T-helper 17 cell (primary cell): ENCODE measurements around the gene CCDC12. TPM values are rescaled to one million over a fixed set of nuclear protein-coding genes. Genes with fewer than 3 reads are reported as not detected.

Experiments used
- ATAC-seq: fragments of 150-1000 bp; cut with Tn5 transposase; 2 replicates; pipeline ENCODE4 v1.10.0; 2021; ENCODE audit warnings: mild to moderate bottlenecking, moderate library complexity
- DNase-seq, 3 donors: peaks; one replicate each; pipeline versions ENCODE4 v3.0.0 to v3.0.0-alpha.2; 2020 to 2021
- H3K9me3 ChIP-seq: one replicate; pipeline ENCODE4 v1.7.0; 2013; ENCODE audit warnings: low read length, mild to moderate bottlenecking; ENCODE audit not compliant: control insufficient read depth, poor library complexity, severe bottlenecking
- H3K27ac Mint-ChIP-seq: one replicate; pipeline ENCODE4 v1.8.0; 2022; ENCODE audit warnings: mild to moderate bottlenecking, moderate library complexity, mixed read lengths
- H3K27me3 Mint-ChIP-seq: one replicate; pipeline ENCODE4 v1.8.0; 2022; ENCODE audit warnings: mixed read lengths
- H3K36me3 Mint-ChIP-seq: one replicate; pipeline ENCODE4 v1.8.0; 2022; ENCODE audit warnings: low read depth, mixed read lengths
- H3K4me1 Mint-ChIP-seq: one replicate; pipeline ENCODE4 v1.8.0; 2022; ENCODE audit warnings: mild to moderate bottlenecking, mixed read lengths
- H3K4me3 Mint-ChIP-seq: one replicate; pipeline ENCODE4 v1.8.0; 2022; ENCODE audit warnings: mild to moderate bottlenecking, moderate library complexity, mixed read lengths
- total RNA-seq, 4 donors: library from RNA in 2 of 4; stranded (reverse) in 2 of 4; gene quantifications; one replicate each; pipeline ENCODE4 v1.2.3 and lab custom pipeline; 2022 to 2026

Gene CCDC12
- total RNA-seq, 2 donors from 2014 or later, result 67.6 to 75.8 TPM

- peaks cover 22% of the 10 kb centered on the region for H3K4me1 Mint-ChIP-seq
- H3K4me3 Mint-ChIP-seq, result no peak overlapping the region
- ATAC-seq (no peak), DNase-seq (no peak)
- H3K27me3 Mint-ChIP-seq, result no peaks in the 10 kb centered on the region
- H3K36me3 Mint-ChIP-seq, result peaks cover 3% of the 10 kb centered on the region
- peak overlapping the region; percentile 80 for H3K27ac Mint-ChIP-seq
- no peaks in the 10 kb centered on the region for H3K9me3 ChIP-seq
Observed at GRCh38 chr3:46997453-46998091, 21.0 kb upstream of the CCDC12 start.

GRCh38 chr3:46996689-46997452, 20.3 kb upstream of the CCDC12 start:
- DNase-seq, result no peak
- H3K4me3 Mint-ChIP-seq, result peak overlapping the region; percentile 43
- no peaks in the 10 kb centered on the region for H3K9me3 ChIP-seq
- H3K36me3 Mint-ChIP-seq, result peaks cover 2% of the 10 kb centered on the region
- H3K27ac Mint-ChIP-seq, result peak overlapping the region; percentile 80
- no peaks in the 10 kb centered on the region for H3K27me3 Mint-ChIP-seq
- ATAC-seq, result no peak
- peaks cover 28% of the 10 kb centered on the region for H3K4me1 Mint-ChIP-seq

- H3K36me3 Mint-ChIP-seq, result peaks cover 2% of the 10 kb centered on the region
- no peaks in the 10 kb centered on the region for H3K9me3 ChIP-seq
- no peak overlapping the region for H3K4me3 Mint-ChIP-seq
- H3K4me1 Mint-ChIP-seq, result peaks cover 31% of the 10 kb centered on the region
- ATAC-seq, result no peak
- H3K27me3 Mint-ChIP-seq, result no peaks in the 10 kb centered on the region
- no peak for DNase-seq
- peak overlapping the region; percentile 14 for H3K27ac Mint-ChIP-seq
Observed at GRCh38 chr3:46995901-46996562, 19.5 kb upstream of the CCDC12 start.

- H3K27ac Mint-ChIP-seq, result no peak overlapping the region
- no peak for DNase-seq
- H3K36me3 Mint-ChIP-seq, result peaks cover 3% of the 10 kb centered on the region
Observed at GRCh38 chr3:46994801-46995731, 18.5 kb upstream of the CCDC12 start.

GRCh38 chr3:46993986-46994385, 17.4 kb upstream of the CCDC12 start:
- Mint-ChIP-seq H3K27ac (no peak overlapping the region), H3K4me1 (peaks cover 49% of the 10 kb centered on the region), H3K36me3 (peaks cover 5% of the 10 kb centered on the region), H3K4me3 (no peak overlapping the region), H3K27me3 (no peaks in the 10 kb centered on the region)
- DNase-seq, result no peak
- ATAC-seq, result no peak
- H3K9me3 ChIP-seq, result no peaks in the 10 kb centered on the region

More at GRCh38 chr3:46994801-46995731, 18.5 kb upstream of the CCDC12 start:
- no peak for ATAC-seq
- H3K4me3 Mint-ChIP-seq, result no peak overlapping the region
- no peaks in the 10 kb centered on the region for H3K27me3 Mint-ChIP-seq
- no peaks in the 10 kb centered on the region for H3K9me3 ChIP-seq
- H3K4me1 Mint-ChIP-seq, result peaks cover 39% of the 10 kb centered on the region

- Mint-ChIP-seq H3K27me3 (no peaks in the 10 kb centered on the region), H3K4me1 (peaks cover 55% of the 10 kb centered on the region), H3K4me3 (no peak overlapping the region), H3K27ac (no peak overlapping the region), H3K36me3 (peaks cover 4% of the 10 kb centered on the region)
- DNase-seq, result no peak
- ATAC-seq, result no peak
- no peaks in the 10 kb centered on the region for H3K9me3 ChIP-seq
Observed at GRCh38 chr3:46993292-46993691, 16.7 kb upstream of the CCDC12 start.

GRCh38 chr3:46992231-46992630, 15.7 kb upstream of the CCDC12 start:
- DNase-seq (no peak), ATAC-seq (no peak)
- H3K27me3 Mint-ChIP-seq, result no peaks in the 10 kb centered on the region
- peaks cover 4% of the 10 kb centered on the region for H3K36me3 Mint-ChIP-seq
- peaks cover 55% of the 10 kb centered on the region for H3K4me1 Mint-ChIP-seq
- H3K27ac Mint-ChIP-seq, result peak overlapping the region; percentile 43
- H3K4me3 Mint-ChIP-seq, result no peak overlapping the region
- no peaks in the 10 kb centered on the region for H3K9me3 ChIP-seq

GRCh38 chr3:46991406-46992165, 15.0 kb upstream of the CCDC12 start:
- ATAC-seq (no peak), DNase-seq (no peak)
- Mint-ChIP-seq H3K36me3 (peaks cover 4% of the 10 kb centered on the region), H3K4me3 (no peak overlapping the region), H3K27me3 (no peaks in the 10 kb centered on the region), H3K27ac (no peak overlapping the region), H3K4me1 (peaks cover 56% of the 10 kb centered on the region)
- no peaks in the 10 kb centered on the region for H3K9me3 ChIP-seq

GRCh38 chr3:46990573-46991374, 14.2 kb upstream of the CCDC12 start:
- Mint-ChIP-seq H3K27me3 (no peaks in the 10 kb centered on the region), H3K4me1 (peaks cover 64% of the 10 kb centered on the region), H3K4me3 (peak overlapping the region; percentile 79), H3K36me3 (peaks cover 6% of the 10 kb centered on the region), H3K27ac (peak overlapping the region; percentile 93)
- no peak for DNase-seq
- no peak for ATAC-seq
- no peaks in the 10 kb centered on the region for H3K9me3 ChIP-seq

GRCh38 chr3:46989146-46989810, 12.7 kb upstream of the CCDC12 start:
- Mint-ChIP-seq H3K27me3 (no peaks in the 10 kb centered on the region), H3K27ac (peak overlapping the region; percentile 93), H3K4me1 (peaks cover 72% of the 10 kb centered on the region), H3K4me3 (peak overlapping the region; percentile 86), H3K36me3 (peaks cover 8% of the 10 kb centered on the region)
- DNase-seq (no peak), ATAC-seq (no peak)
- H3K9me3 ChIP-seq, result no peaks in the 10 kb centered on the region

GRCh38 chr3:46988616-46989015, 12.1 kb upstream of the CCDC12 start:
- no peak for ATAC-seq
- no peak for DNase-seq
- H3K27me3 Mint-ChIP-seq, result no peaks in the 10 kb centered on the region
- peak overlapping the region; percentile 86 for H3K4me3 Mint-ChIP-seq
- H3K27ac Mint-ChIP-seq, result peak overlapping the region; percentile 93
- H3K9me3 ChIP-seq, result no peaks in the 10 kb centered on the region
- H3K36me3 Mint-ChIP-seq, result peaks cover 8% of the 10 kb centered on the region
- peaks cover 72% of the 10 kb centered on the region for H3K4me1 Mint-ChIP-seq
